RWPE2 (cell line): Measurements from ENCODE around the gene C17orf107.

ENCODE experiments used
- ATAC-seq: fragments of 200-7000 bp; cut with Tn5 transposase; 3 replicates; pipeline ENCODE4 v1.9.1; 2021; ENCODE audit warnings: low read depth
- DNase-seq: peaks from one replicate; pipeline ENCODE4 v3.0.0-alpha.2; 2020; ENCODE audit warnings: low spot score
- H3K27ac ChIP-seq: fragments of 450-650 bp; 2 replicates; pipeline ENCODE4 v1.5.1; 2017; ENCODE audit warnings: mild to moderate bottlenecking; ENCODE audit not compliant: poor library complexity, severe bottlenecking
- H3K27me3 ChIP-seq: fragments of 250-450 bp; sonication (Bioruptor Pico); 2 replicates; pipeline ENCODE4 v1.5.1; 2021; ENCODE audit warnings: mild to moderate bottlenecking, moderate library complexity; ENCODE audit not compliant: insufficient read depth, poor library complexity, severe bottlenecking
- H3K36me3 ChIP-seq: fragments of 250-450 bp; sonication (Bioruptor Pico); 2 replicates; pipeline ENCODE4 v1.5.1; 2020; ENCODE audit warnings: low read depth, mild to moderate bottlenecking, moderate library complexity
- H3K4me1 ChIP-seq: fragments of 250-450 bp; sonication (Bioruptor Pico); 2 replicates; pipeline ENCODE4 v1.5.1; 2021; ENCODE audit warnings: mild to moderate bottlenecking, moderate library complexity; ENCODE audit not compliant: insufficient read depth, poor library complexity, severe bottlenecking
- H3K4me3 ChIP-seq: fragments of 250-450 bp; sonication (Bioruptor Pico); 2 replicates; pipeline ENCODE4 v1.5.1; 2021; ENCODE audit warnings: mild to moderate bottlenecking, moderate library complexity; ENCODE audit not compliant: severe bottlenecking
- H3K9me3 ChIP-seq: fragments of 250-450 bp; sonication (Bioruptor Pico); 2 replicates; pipeline ENCODE4 v1.5.1; 2021; ENCODE audit warnings: mild to moderate bottlenecking, moderate library complexity; ENCODE audit not compliant: severe bottlenecking
- TF ChIP-seq, protein P1 (sequence below): fragments of 450-650 bp; IDR thresholded peaks from one replicate; pipeline ENCODE4 v1.5.1; 2017; ENCODE audit warnings: mild to moderate bottlenecking, moderate library complexity; ENCODE audit not compliant: poor library complexity, severe bottlenecking

Gene C17orf107

DNA sequence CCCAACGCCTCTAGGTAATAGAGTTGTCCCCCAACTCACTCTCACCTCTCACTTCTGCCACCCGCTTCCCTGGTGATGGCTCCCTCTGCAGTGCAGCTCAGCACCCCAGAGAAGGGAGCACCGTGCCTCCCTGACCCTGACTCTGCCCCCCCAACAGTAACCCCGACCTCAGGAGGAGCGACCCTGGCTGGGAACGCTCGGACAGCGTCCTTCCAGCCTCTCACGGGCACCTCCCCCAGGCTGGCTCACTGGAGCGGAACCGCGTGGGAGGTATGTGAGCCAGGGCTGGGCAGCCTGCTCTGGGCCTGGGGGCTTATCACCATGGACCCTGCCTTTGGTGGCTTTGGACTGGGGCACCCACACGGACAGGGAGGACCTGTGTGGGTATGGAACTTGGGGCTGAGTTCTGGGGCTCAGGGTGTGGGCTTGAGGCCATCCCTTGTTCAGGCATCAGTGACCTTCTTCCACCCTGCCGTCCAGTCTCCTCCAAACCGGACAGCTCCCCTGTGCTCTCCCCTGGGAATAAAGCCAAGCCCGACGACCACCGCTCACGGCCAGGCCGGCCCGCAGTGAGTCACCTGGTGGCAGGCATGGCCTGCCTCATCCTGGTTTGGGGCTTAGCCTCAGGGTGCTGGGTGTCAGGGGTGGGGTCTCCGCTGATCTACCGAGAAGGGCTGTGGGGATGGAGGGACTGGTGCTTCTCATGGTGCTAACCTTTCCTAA lies 6.7 kb upstream of the C17orf107 start:
- ATAC-seq (no peak), DNase-seq (no peak)
- TF ChIP-seq, protein P1, sequence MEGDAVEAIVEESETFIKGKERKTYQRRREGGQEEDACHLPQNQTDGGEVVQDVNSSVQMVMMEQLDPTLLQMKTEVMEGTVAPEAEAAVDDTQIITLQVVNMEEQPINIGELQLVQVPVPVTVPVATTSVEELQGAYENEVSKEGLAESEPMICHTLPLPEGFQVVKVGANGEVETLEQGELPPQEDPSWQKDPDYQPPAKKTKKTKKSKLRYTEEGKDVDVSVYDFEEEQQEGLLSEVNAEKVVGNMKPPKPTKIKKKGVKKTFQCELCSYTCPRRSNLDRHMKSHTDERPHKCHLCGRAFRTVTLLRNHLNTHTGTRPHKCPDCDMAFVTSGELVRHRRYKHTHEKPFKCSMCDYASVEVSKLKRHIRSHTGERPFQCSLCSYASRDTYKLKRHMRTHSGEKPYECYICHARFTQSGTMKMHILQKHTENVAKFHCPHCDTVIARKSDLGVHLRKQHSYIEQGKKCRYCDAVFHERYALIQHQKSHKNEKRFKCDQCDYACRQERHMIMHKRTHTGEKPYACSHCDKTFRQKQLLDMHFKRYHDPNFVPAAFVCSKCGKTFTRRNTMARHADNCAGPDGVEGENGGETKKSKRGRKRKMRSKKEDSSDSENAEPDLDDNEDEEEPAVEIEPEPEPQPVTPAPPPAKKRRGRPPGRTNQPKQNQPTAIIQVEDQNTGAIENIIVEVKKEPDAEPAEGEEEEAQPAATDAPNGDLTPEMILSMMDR = no peak
- H3K36me3 ChIP-seq = peaks cover 92% of the 10 kb centered on the region
- no peaks in the 10 kb centered on the region for H3K4me1 ChIP-seq
- H3K4me3 ChIP-seq = no peak overlapping the region
- no peaks in the 10 kb centered on the region for H3K27me3 ChIP-seq
- no peak overlapping the region for H3K27ac ChIP-seq
- H3K9me3 ChIP-seq = no peaks in the 10 kb centered on the region

DNA sequence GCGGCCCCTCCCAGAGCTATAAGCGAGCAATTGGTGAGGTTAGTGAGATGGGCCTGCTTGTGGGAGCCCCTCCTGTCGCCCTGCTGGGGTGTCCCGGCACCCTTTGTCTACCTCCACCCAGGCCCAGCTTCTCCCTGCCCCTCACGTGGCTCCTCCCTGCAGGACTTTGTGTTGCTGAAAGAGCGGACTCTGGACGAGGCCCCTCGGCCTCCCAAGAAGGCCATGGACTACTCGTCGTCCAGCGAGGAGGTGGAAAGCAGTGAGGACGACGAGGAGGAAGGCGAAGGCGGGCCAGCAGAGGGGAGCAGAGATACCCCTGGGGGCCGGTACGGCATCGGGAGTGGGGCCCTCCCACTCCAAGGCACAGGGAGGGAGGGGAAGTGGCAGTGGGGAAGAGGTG lies 6.1 kb upstream of the C17orf107 start:
- TF ChIP-seq, protein P1 = no peak
- Histone ChIP-seq H3K36me3 (peaks cover 85% of the 10 kb centered on the region), H3K4me1 (no peaks in the 10 kb centered on the region), H3K4me3 (no peak overlapping the region), H3K27ac (no peak overlapping the region), H3K9me3 (no peaks in the 10 kb centered on the region), H3K27me3 (no peaks in the 10 kb centered on the region)
- ATAC-seq = no peak
- no peak for DNase-seq

DNA sequence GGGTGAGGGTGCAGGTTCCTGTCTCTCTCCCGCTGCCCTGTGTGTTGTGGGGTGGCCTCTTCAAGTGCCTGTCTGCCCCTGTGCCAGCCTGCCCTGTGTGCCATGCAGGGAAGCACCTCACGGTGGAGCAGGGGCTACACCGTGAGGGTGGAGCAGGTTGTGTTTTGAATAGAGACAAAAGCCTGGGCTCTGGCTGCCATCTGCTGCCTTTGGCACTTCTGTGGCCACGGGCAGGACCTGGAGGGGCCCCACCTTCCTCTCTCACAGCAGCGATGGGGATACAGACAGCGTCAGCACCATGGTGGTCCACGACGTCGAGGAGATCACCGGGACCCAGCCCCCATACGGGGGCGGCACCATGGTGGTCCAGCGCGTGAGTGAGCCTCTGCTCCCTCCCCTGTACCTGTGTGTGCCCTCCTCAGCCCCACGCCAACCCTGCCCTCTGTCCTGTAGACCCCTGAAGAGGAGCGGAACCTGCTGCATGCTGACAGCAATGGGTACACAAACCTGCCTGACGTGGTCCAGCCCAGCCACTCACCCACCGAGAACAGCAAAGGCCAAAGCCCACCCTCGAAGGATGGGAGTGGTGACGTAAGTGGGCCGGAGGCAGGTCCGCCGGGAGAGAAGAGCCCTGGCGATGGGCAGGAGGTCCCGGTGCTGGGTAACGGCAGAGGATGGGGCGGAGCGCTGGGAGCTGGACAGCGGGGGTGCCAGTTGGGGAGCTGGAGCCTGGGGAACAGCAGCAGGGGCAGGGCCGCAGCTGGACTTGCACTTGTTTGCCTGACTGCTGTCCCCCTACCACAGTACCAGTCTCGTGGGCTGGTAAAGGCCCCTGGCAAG lies 5.4 kb upstream of the C17orf107 start:
- H3K27me3 ChIP-seq = no peaks in the 10 kb centered on the region
- H3K4me1 ChIP-seq = no peaks in the 10 kb centered on the region
- TF ChIP-seq, protein P1 = no peak
- DNase-seq (no peak), ATAC-seq (no peak)
- peaks cover 79% of the 10 kb centered on the region for H3K36me3 ChIP-seq
- H3K27ac ChIP-seq = no peak overlapping the region
- no peak overlapping the region for H3K4me3 ChIP-seq
- H3K9me3 ChIP-seq = no peaks in the 10 kb centered on the region

DNA sequence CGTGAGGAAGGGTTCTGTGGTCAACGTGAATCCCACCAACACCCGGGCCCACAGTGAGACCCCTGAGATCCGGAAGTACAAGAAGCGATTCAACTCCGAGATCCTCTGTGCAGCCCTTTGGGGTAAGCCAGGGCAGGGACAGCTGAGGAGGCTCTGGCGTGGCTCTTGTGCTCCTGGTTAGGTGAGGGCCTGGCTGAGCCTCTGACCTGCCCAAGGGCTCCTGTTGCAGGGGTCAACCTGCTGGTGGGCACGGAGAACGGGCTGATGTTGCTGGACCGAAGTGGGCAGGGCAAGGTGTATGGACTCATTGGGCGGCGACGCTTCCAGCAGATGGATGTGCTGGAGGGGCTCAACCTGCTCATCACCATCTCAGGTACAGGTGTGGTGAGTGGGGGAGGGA lies 4.2 kb upstream of the C17orf107 start:
- Histone ChIP-seq H3K4me1 (no peaks in the 10 kb centered on the region), H3K27ac (no peak overlapping the region), H3K36me3 (peaks cover 72% of the 10 kb centered on the region), H3K4me3 (no peak overlapping the region), H3K27me3 (no peaks in the 10 kb centered on the region), H3K9me3 (no peaks in the 10 kb centered on the region)
- TF ChIP-seq, protein P1 = no peak
- ATAC-seq (no peak), DNase-seq (no peak)
